Measurements from ENCODE around the gene UGGT2.

DNA sequence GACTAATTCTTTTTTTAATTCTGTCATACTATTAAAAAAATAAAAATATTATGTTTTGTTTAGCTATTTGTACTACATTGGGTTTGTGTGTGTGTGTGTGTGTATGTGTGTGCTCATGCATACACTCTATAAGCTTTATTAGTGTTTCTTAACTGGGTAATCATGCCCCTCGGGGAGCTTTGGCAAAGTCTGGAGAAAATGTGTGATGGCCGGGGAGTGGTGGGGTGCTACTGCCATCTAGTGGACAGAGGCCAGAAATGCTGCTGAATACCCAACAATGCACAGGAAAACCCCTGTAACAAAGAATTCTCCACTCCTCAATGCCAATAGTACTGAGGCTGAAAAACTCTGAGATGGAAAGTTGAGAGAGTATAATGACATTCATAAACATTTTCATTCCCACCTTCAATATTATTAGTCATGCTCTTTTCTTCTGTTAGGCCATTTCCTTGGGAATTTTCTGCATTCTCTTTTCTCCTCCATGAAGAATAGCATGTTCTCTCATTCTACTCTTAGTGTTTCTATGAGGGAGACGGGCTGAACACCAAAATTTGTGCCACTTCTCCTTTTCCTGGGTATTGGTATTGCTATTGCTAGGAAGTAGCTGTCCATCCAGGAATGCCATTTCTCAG, 219.0 kb downstream of the UGGT2 start:
- TF ChIP-seq, protein P1, sequence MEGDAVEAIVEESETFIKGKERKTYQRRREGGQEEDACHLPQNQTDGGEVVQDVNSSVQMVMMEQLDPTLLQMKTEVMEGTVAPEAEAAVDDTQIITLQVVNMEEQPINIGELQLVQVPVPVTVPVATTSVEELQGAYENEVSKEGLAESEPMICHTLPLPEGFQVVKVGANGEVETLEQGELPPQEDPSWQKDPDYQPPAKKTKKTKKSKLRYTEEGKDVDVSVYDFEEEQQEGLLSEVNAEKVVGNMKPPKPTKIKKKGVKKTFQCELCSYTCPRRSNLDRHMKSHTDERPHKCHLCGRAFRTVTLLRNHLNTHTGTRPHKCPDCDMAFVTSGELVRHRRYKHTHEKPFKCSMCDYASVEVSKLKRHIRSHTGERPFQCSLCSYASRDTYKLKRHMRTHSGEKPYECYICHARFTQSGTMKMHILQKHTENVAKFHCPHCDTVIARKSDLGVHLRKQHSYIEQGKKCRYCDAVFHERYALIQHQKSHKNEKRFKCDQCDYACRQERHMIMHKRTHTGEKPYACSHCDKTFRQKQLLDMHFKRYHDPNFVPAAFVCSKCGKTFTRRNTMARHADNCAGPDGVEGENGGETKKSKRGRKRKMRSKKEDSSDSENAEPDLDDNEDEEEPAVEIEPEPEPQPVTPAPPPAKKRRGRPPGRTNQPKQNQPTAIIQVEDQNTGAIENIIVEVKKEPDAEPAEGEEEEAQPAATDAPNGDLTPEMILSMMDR (IDR thresholded peaks at IDR 0.05) = peak; percentile 89 to 94 (median 93)
- TF ChIP-seq POLR2A (IDR thresholded peaks at IDR 0.05) = no peak
